Heart right ventricle (tissue), 16 donors: ENCODE data around the gene C14orf132. TPM values are rescaled to one million over a fixed set of nuclear protein-coding genes. Genes with fewer than 3 reads are reported as not detected.

Experiments
- ATAC-seq, 8 donors: fragments of 200-7000 bp; cut with Tn5 transposase; one replicate each; pipeline ENCODE4 v1.9.1; 2020; ENCODE audit warnings: mild to moderate bottlenecking in 8 of 8, moderate library complexity in 8 of 8, moderate number of reproducible peaks in 1 of 8
- DNase-seq, 2 donors: peaks; one replicate each; pipeline ENCODE4 v3.0.0-alpha.2; 2020
- H3K27ac ChIP-seq, 10 donors: fragments of 200-600 bp; sonication (generic) in 2 of 10; one replicate each; pipeline versions ENCODE4 v1.5.0 to v1.8.0; 2020 to 2022; ENCODE audit warnings: mild to moderate bottlenecking in 3 of 10
- H3K27me3 ChIP-seq, 7 donors: fragments of 200-600 bp; one replicate each; pipeline ENCODE4 v1.8.0; 2021 to 2022; ENCODE audit warnings: mild to moderate bottlenecking in 2 of 7
- H3K36me3 ChIP-seq, 9 donors: fragments of 200-600 bp; sonication (generic) in 1 of 9; one replicate each; pipeline versions ENCODE4 v1.5.0 to v1.8.0; 2020 to 2022; ENCODE audit warnings: mild to moderate bottlenecking in 2 of 9
- H3K4me1 ChIP-seq, 9 donors: fragments of 200-600 bp; sonication (generic) in 1 of 9; one replicate each; pipeline versions ENCODE4 v1.5.0 to v1.8.0; 2020 to 2022; ENCODE audit warnings: mild to moderate bottlenecking in 4 of 9
- H3K4me3 ChIP-seq, 10 donors: fragments of 200-600 bp; sonication (generic) in 2 of 10; one replicate each; pipeline versions ENCODE4 v1.5.0 to v1.8.0; 2020 to 2022; ENCODE audit warnings: mild to moderate bottlenecking in 7 of 10, moderate library complexity in 2 of 10
- H3K9me3 ChIP-seq, 11 donors: fragments of 200-600 bp in 10 of 11; sonication (generic) in 2 of 11; one replicate each; pipeline versions ENCODE4 v1.5.0 to v1.8.0; 2013 to 2022; ENCODE audit warnings: mild to moderate bottlenecking in 2 of 11, control low read depth in 1 of 11, moderate library complexity in 1 of 11
- CTCF ChIP-seq, 9 donors: fragments of 200-600 bp; sonication (generic) in 2 of 9; IDR thresholded peaks; one replicate each; pipeline versions ENCODE4 v1.5.0 to v1.8.0; 2021 to 2022; ENCODE audit warnings: antibody characterized with exemption in 9 of 9, mild to moderate bottlenecking in 5 of 9, moderate library complexity in 1 of 9
- WGBS, 2 donors: extraction: QIAGEN DNeasy Blood & Tissue Kit; methylation state at CpG; one replicate each; pipeline ENCODE4 v1.1.7; 2013; ENCODE audit warnings: inconsistent platforms in 1 of 2; 5-methylcytosine and 5-hydroxymethylcytosine counted together
- intact Hi-C, 10 donors: fragments of 100-400 bp; cut with DNase I; formaldehyde crosslinking; loops; one replicate each; pipeline versions ENCODE4 v1.11.1 to v1.14.2; 2022
- polyA plus RNA-seq, 2 donors: library from polyadenylated mRNA; stranded (reverse); fragments of 200-250 nt; gene quantifications; one replicate each; pipeline ENCODE4 v1.2.3, GENCODE V29; 2013
- total RNA-seq, 10 donors: library from RNA; stranded (reverse); fragmentation: NEBNext Ultra II Directional in 3 of 10; extraction: Animal tissue kit (Norgen Biotek cat#: 25700) in 3 of 10; gene quantifications; one replicate each; pipeline versions ENCODE4 v1.2.1 to v1.2.4, GENCODE V29; 2021 to 2023
- donor health status: Arrhythmogenic right ventricular cardiomyopathy.
- donor health status: ischemic (EF 13 %, LVEDD 7.1; RV severe dilation, severe dysfunction).
- donor health status: healthy with polysubstance abuse.
- donor health status: DM: no; HTN: yes; CAD: no.
- donor health status: DM: no; HTN: no; CAD: no.
- donor health status: ischemic (EF 25% LVEDD 6.9; RV normal size, moderate dysfunction).
- donor health status: ischemic (EF 25% LVEDD 5.7; RV mildly dilated, moderate dysfunction).
- donor health status: healthy.
- donor health status: DM: yes; HTN: yes; CAD: no.
- donor health status: Ischemic cardiomyopathy.
- donor health status: ischemic (EF 35%, LVEDD 5.7; RV mildly dilated, moderate dysfunction).
- donor health status: nonischemic (EF 11% LVEDD 7.7; RV severe dilation, severe dysfunction).
- donor health status: DM: yes; HTN: yes; CAD: no.
- donor health status: PGD.
- donor health status: ischemic (EF 29% LVEDD 5.4; RV normal size, mild dysfunction).
- donor health status: nonischemic (EF 23%, LVEDD 6.1; RV moderate dilation, normal function).

The C14orf132 gene
- total and polyA plus RNA-seq, 12 donors, result 0.80 to 16.2 (median 2.5) TPM

GRCh38 chr14:96092936-96093335, 53.8 kb downstream of the C14orf132 start:
- Histone ChIP-seq H3K4me1 (peaks cover 0 to 24% (median 19%) of the 10 kb centered on the region in 9 donors), H3K9me3 (no peaks in the 10 kb centered on the region), H3K36me3 (no peaks in the 10 kb centered on the region), H3K27ac (no peak overlapping the region), H3K27me3 (peaks cover 0 to 36% (median 23%) of the 10 kb centered on the region in 7 donors), H3K4me3 (no peak overlapping the region)
- 79 to 82% methylated on average over 3 of the region's 3 CpGs for WGBS, 2 donors
- TF ChIP-seq CTCF (IDR thresholded peaks at IDR 0.05), result no peak
- DNase-seq, result no peak
- no peak for ATAC-seq
- intact Hi-C loops, result loop anchor here in 3 of 10 donors (5.0 to 10.0 kb wide), 4 partner anchors 51 to 528 kb away; no protein-coding TSS in a partner anchor

GRCh38 chr14:96094211-96094610, 55.0 kb downstream of the C14orf132 start:
- H3K4me1 ChIP-seq, result peaks cover 0 to 24% (median 19%) of the 10 kb centered on the region in 9 donors
- no peak overlapping the region for H3K27ac ChIP-seq
- no peak overlapping the region for H3K4me3 ChIP-seq
- no peak for TF ChIP-seq CTCF (IDR thresholded peaks at IDR 0.05)
- intact Hi-C loops, result loop anchor here in 3 of 10 donors (5.0 to 10.0 kb wide), 4 partner anchors 52 to 529 kb away; no protein-coding TSS in a partner anchor
- no peak for ATAC-seq
- peaks cover 0 to 49% (median 32%) of the 10 kb centered on the region in 7 donors for H3K27me3 ChIP-seq
- H3K36me3 ChIP-seq, result no peaks in the 10 kb centered on the region
- DNase-seq, result no peak
- 81 to 85% methylated on average over 4 of the region's 4 CpGs for WGBS, 2 donors
- no peaks in the 10 kb centered on the region for H3K9me3 ChIP-seq

GRCh38 chr14:96094656-96095055, 55.5 kb downstream of the C14orf132 start:
- no peak for DNase-seq
- Histone ChIP-seq H3K27me3 (peaks cover 0 to 51% (median 33%) of the 10 kb centered on the region in 7 donors), H3K9me3 (no peaks in the 10 kb centered on the region), H3K4me1 (peaks cover 0 to 24% (median 19%) of the 10 kb centered on the region in 9 donors), H3K27ac (no peak overlapping the region), H3K36me3 (no peaks in the 10 kb centered on the region), H3K4me3 (no peak overlapping the region)
- no peak for TF ChIP-seq CTCF (IDR thresholded peaks at IDR 0.05)
- intact Hi-C loops, result loop anchor here in 6 of 10 donors (5.0 to 10.0 kb wide), 7 partner anchors 52 to 530 kb away; no protein-coding TSS in a partner anchor
- WGBS, 2 donors, result 96% methylated on average over 5 of the region's 5 CpGs
- no peak for ATAC-seq

DNA sequence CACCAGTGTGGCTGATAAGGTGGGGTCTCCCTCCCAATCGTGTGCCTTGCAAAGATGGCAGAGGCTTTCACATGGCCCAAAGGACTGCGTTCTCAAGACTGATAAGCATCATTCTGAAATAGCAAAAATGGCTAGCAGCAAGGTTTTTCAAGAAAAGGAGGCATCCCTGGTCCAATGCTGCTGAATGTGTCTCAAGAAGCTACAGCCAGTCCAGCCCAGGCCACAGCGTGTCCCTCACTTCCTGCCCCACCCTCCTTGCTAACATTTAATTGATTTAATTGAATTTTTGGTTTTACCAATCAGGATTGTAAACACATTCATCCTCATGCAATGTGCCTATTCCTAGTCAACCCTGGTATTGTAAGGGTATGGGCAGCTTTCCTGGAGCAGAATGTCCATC, 55.9 kb downstream of the C14orf132 start:
- H3K4me1 ChIP-seq, result peaks cover 0 to 20% (median 16%) of the 10 kb centered on the region in 9 donors
- intact Hi-C loops, result loop anchor here in 6 of 10 donors (5.0 to 10.0 kb wide), 6 partner anchors 88 to 530 kb away; no protein-coding TSS in a partner anchor
- ATAC-seq (no peak), DNase-seq (no peak)
- no peaks in the 10 kb centered on the region for H3K36me3 ChIP-seq
- WGBS, 2 donors, result 65 to 70% methylated on average over 3 of the region's 3 CpGs
- no peaks in the 10 kb centered on the region for H3K9me3 ChIP-seq
- no peak overlapping the region for H3K4me3 ChIP-seq
- peaks cover 0 to 51% (median 33%) of the 10 kb centered on the region in 7 donors for H3K27me3 ChIP-seq
- no peak overlapping the region for H3K27ac ChIP-seq
- TF ChIP-seq CTCF (IDR thresholded peaks at IDR 0.05), result no peak
